HG03432 (cell line): Measurements from ENCODE around the gene UBA6.
"Not testable (repeated sequence)": the region's sequence is repeated elsewhere in the genome, so short reads cannot be mapped to it uniquely, and the experiment has no call there.

Experiments
- ATAC-seq: cut with Tn5 transposase; IDR thresholded peaks from one replicate; pipeline ENCODE4 v1.9.1; 2021; ENCODE audit warnings: mild to moderate bottlenecking, moderate library complexity; ENCODE audit not compliant: unreplicated experiment

The UBA6 gene

DNA sequence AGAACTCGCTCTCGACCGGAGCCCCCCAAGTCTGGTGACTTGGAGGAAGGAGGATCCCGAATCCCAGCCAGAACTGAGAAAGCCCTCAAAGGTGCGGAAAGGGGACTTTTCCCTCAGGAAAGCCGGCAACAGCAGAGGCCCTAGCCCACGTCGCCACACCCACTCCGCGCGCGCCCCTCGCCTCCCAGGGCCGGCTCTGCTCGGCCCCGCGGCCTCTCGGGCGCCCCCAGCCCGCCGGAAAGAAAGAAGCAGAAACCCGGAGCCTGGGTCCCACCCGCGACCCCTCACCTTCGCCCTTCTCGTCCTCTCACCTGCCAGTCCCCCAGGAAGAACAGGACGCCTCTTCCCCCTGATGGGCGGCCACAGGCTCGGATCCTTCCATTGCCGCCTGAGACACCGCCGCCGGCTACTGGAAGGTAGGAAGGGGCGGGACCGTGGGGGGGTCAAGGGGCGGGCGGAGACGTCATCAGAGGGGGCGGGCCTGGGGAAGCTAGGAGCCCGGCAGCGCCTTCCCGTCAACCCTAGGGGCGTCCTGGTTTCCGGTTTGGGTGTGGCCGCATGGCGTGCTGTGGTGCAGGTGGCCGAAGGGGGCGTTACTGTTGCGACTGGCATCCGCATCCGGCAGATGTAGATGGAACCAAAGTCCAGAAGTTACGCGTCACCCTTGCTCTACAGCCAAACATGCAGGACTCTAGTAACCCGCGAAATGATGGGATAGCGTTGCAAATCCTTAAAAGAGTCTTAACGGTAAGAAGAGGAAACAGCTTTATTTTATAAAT is at the start of gene UBA6:
Gene UBA6 (minus strand): TSS at position 418 of the 779 bp plus-strand sequence. CDS start 36 bp downstream, at position 382.
- ATAC-seq, result peak; percentile 98

DNA sequence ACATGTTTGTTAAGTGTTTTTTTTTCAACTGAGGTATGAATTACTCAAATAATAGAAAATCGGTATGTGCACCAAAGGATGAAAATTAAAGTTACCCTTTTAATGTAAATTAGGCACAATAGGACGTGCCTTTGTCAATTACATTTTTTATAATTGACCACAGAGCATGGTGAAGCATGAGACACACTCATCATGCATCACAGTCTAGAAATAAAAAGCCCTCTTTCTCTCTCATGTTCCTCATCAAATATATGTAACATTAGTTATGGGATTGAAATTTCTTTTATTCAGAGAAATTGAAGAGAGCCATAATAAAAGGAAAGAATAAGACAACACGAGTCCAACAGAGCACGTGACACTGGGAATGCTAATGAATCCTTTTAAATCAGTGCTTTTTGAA is 49.7 kb upstream of the UBA6 start:
- ATAC-seq, result no peak

DNA sequence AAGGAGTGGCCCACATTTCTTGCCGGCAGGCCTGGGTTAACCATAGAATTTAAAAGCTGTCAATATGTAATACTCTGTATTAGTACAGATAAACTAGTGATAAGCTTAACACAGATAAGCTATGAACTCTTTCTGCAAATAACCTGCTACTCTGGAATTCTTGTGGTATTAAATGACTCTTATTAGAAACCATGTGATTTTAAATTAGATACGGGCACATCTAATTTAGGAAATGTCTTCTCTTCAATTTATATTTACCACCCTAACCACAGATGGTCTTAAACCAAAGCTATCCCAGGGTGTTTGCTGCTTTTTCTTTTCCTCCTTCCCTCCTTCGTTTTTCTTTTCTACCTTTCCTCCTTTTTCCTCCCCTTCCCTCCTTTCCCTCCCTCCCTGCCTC is 48.3 kb upstream of the UBA6 start:
- no peak for ATAC-seq

DNA sequence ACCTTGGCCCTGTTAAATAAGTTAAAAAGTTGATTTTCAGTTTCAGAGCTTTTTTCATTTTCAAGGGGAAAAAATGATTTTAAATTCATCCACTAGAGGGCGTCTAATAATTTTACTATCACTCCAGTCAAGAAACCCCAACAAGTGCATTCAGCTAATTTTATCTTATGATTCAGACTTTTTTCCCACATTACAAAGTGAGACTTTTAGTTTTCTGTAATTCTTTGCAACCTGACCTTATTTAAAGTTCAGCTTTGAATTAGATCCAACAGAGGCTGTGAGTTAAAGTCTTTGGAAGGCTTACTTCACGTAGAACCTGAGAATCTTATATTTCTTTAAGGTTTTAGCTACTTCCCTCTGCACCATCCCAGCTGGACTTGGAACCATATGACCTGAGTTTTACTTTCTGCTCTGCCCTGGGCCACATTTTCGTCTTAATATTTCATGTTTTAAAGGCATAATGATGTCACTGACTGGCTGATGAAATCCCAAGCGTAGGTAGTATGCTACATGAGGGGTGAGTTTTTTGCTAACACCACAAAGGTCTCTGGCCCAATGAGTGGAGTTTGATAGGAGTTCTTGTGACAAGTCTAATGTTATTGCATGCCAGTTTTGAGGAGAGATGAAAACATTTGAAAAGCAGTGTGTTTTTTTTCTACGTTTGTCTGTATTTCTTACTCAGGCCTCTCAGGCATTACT is 46.0 kb upstream of the UBA6 start:
- ATAC-seq, result no peak

DNA sequence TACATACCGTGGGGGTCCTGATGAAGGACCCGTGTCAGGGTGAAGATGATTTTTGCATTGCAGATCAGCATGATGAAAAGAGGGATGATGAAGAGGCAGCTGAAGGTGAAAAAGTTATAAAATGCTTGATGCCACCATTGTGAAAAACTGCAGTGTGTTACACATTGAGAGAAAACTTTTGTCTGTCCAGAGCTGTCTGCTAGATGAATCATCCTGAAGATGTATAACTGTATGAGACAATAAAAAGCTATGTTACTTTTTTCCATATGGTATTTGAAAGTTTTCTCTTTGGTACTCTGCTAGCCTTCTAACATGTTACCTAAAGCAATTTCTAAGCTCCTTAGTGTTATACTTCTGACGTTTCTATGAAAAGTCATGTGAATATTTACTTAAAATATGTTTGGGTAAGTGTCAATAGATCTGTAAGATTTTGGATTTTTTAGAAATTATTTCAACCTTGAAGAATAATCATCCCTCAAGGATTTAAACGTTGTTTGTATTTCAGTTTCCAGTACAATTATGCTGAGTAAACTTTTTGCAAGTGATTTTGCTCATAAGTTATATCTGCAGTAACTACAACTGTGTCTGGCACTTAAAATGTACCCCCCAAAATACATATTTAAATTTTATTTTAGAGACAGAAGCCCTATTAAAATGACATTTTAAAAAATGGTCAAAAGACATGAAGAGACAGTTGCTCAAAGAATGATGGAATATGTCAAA is 43.8 kb upstream of the UBA6 start:
- ATAC-seq, result no peak

DNA sequence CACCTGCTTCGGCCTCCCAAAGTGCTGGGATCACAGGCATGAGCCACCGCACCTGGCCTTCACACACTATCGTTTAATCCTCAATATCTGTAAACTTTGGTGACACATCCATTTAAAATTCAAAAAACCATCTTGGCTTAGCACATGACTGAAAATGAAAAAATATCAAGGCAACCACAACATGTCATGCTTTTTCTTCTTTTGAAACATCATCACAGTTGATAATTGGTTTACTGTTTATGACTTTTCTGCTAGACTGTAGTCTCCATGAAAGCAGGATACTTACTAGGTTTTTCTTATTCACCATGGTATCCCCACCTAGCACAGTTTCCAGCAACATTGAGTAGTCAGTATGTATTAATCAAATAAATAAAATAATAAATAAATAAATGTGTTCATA is 42.2 kb upstream of the UBA6 start:
- no peak for ATAC-seq

DNA sequence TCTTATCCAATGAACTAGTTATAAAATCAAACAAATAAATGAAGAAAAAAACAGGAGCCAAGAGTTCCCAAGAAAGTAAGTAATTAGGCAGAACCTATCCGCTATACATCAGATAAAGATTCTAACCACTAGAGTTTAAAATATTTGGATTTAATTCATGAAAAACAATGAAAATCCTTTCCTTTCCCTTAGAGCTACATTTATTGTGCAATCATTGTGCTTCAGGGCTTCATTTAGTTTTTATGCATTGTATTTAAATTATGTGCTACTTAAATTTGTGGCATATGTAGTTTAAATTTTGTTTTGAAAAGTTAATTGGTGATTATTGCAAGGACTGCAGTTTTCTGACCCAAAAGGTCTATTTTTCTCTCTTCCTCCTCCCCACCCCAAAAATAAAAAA is 35.3 kb upstream of the UBA6 start:
- no peak for ATAC-seq

DNA sequence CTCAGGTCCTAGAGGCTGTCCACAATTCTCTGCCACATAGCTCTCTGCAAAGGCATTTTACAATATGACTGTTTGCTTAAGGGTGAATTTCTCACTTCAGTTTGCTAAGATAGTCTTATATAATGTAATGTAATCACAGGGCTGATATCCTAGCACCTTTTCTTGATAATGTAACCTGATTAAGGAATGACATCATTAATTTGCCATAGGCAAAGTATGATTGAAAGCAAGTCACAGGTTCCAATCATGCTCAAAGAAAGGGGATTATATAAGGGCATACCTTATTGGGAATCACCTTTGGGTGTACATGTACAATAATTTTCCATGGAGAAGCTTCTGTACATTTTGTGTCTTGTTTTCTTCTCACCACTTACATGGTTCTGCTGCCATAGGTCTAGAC is 34.4 kb upstream of the UBA6 start:
- ATAC-seq, result no peak

DNA sequence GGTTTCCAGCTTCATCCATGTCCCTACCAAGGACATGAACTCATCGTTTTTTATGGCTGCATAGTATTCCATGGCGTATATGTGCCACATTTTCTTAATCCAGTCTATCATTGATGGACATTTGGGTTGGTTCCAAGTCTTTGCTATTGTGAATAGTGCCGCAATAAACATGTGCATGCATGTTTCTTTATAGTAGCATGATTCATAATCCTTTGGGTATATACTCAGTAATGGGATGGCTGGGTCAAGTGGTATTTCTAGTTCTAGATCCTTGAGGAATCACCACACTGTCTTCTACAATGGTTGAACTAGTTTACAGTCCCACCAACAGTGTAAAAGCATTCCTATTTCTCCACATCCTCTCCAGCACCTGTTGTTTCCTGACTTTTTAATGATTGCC is 29.6 kb upstream of the UBA6 start:
- not testable (repeated sequence) for ATAC-seq

DNA sequence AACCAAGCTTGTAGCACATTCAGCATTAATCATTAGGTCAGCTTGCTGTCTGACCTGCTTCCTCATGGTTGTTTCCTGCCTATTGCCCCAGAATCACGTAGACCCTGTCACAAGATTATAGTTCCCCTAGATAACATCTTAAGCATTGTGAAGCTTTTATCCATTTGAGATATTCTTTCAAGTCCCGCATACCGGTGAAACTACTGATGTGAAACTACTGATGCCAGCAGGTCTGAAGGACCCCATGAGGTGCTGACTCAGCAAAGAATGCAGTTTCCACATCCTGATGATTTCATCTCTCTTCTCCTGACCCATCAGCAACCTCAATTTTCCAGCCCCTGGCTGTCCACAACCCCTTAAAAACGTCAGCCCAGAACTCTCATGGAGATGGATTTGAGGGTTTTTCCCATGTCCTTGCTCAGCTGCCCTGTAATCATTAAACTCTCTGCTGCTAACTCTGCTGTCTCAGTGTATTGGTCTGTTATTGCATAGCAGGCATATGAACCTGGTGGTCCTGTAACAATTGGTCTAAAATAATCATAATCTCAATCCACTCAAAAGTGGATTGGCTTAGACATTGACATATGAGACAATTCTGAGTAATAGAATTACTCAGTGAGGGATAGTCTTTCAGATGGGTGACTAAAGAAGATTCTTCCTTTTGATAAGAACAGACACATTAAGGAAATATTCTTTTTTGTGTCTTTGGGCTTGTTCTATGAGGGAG is 26.3 kb upstream of the UBA6 start:
- no peak for ATAC-seq

DNA sequence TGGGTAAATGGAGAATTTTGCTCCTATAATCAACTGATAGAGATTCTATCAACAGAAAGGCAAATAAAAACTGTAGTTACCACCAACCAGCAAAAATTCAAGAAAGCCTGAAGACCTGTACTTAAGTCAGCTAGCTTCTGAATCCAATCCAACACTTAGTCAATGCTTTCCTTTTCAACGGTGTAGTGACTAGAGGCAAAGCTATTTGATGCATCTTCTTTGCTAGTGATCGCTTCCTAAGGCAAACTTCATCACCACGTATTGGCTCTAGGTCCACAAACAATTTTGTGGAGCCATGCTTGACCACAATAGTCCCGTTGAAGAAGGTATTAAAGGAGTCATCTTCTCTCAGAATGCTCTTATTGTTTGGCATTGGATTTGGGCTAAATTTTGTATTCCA is 25.0 kb upstream of the UBA6 start:
- no peak for ATAC-seq

DNA sequence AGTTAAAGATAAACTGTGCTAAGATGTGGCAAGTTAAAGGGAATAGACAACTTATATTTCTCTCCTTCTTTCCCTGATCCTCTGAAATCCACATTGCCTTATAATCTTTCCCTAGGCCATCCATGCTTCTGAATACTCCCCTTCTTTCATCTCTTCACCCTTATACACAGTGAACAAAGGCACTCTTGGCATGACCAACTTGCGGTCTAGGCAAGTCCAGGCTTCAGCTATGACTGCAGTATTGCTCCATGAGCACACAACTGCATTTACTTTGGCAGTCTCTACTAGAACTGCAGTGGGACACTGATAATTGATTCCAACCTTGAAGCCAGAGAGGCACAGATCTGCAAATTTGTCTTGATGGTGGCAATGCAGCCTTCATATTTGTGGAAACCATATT is 24.2 kb upstream of the UBA6 start:
- ATAC-seq, result no peak

DNA sequence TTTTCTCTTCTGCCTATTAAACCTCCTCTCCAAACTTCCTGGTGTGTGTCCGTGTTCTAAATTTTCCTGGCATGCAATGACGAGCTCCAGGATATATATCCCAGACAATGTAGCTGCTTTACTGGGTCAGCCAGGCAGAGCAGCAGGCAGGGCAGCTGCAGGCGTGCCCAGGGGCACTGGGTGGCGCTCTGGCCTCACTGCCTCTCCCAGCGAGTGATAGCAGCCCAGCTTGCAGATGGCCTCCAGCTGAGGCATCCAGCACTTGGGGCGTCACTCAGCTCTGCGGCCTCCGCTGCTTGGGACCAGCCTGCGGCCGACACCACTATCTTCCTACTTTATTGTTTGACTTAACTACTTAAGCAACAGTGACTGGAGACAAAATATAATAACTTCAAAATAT is 23.0 kb upstream of the UBA6 start:
- ATAC-seq, result no peak

DNA sequence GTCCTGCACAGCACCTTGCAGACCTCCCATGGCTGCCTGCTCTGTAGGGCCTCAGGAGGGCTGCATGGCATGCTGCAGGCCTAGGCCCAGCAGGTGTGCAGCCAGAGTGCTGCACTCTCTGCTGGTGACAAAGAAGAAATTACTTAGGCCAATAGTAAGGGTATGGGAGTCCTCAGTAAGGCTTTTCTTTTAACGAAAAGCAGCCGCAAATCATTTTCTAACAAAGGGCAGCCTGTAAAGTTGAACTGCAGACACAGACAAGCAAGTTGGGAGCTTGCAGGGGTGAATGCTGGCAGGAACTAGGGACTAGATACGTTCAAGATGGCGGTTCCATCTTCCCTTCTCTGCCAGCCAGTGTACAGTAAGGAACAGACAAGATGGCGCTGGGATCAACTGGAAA is 22.4 kb upstream of the UBA6 start:
- ATAC-seq, result no peak

DNA sequence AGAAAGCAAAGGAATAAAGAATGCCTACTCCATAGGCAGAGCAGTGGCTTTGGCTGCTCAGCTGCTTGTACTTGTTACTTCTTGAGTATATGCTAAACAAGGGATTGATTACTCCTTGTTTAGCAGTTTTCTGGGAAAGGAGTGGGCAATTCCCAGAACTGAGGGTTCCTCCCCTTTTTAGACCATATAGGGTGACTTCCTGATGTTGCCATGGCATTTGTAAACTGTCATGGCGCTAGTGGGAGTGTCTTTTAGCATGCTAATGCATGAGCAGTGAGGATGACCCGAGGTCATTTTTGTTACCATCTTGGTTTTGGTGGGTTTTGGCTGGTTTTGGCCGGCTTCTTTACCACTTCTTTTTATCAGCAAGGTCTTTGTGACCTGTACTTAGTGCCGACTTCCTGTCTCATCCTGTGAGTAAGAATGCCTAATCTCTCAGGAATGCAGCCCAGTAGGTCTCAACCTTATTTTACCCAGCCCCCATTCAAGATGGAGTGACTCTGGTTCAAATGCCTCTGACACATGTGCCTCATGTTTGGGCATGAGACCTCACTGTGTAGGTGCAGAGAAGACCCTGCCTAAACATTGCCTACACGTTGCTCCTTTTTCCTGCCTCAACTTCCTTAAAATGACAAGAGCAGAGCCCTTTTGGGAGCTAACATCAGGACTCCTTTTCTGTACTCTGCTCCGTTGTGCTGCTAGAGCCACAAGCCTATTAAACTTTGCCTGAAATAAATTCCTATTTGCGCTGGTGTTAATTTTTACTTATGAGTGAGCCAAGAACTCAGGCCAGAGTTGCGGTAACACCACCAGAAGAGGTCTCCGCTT is 21.0 kb upstream of the UBA6 start:
- ATAC-seq, result no peak

DNA sequence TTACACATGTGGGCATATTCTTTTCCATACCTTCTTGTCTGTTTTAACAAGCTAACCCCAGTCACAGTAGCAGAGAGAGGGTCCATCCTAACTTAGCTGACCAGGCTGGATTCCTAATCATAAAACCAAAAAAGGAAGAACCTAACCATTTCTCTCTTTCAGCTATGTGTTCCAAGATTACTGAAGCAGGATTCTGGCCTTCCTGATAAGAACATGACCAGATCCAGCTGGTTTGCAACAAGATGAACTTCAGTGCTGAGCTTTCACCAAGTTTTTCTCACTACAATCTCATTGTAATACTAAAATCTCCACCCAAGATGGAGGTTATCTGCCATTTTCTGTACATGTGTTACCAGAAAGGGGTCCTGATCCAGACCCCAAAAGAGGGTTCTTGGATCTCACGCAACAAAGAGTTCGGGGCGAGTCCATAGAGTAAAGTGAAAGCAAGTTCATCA is 20.4 kb upstream of the UBA6 start:
- no peak for ATAC-seq

DNA sequence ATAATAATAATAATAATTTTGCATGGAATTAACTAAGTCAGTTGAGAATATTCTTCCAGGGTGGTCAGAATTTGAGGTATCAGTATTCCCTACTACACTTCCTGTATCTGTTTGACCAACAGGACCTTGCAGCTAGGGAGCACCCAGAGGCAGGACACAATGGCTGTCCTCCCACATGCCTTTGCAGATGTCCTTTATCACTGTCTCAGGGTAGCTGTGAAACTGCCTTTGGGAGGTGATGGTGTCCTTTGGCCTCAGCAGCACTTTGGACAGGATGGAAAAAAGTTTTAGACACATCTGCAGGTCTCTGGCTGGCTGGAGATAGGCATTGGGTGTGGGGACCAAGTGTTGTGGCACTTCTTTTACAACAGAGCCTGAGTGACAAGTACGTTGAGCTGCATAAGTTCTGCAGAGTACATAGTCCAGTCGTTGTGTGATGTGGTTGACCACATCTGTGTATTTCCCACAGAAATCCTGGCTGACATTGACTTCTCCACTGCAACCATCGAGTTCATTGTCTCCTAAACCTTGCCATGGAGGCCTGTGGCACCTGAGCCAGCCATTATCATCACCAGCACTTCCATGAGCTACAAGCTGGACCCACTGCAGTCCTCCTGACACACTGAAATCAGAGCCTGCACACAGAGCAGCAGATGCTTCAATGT is 19.1 kb upstream of the UBA6 start:
- ATAC-seq, result no peak

DNA sequence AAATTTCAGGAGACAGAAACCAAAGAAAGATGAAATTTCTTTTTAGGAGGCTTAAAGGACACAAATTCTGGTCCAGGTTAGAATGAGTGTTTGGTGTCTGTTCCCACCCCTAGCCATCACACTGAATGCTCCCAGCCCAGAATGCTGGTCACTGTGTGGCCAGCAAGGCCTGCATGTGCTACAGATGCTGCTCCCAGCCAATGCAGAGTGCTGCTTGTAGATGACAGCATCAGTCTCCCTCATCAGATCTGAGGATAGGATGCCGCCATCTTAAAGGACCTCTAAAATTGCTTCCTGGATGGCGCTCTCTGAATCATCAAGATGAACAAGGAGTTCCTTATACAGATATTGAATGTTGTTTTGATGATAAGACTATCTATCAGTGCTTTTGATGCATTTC is 17.9 kb upstream of the UBA6 start:
- no peak for ATAC-seq

DNA sequence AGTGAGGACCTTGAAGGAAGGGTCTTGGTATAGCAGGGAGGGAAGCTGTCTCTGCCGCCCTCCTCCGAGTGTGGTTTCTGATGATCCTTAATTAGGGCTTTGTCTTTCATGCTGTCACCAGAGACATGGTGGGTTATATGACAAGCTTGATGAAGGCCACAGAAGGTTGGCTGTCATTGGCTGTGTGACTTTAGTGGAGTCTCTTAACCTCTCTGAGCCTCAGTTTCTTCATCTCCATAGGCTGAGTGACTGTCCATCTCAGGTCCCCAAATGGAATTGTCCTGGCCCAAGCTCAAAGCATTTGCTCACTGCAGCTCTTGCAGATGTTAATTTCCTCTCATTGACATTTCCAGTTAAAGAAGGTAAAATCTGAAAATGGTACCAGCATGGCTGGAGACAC is 16.6 kb upstream of the UBA6 start:
- ATAC-seq, result no peak

DNA sequence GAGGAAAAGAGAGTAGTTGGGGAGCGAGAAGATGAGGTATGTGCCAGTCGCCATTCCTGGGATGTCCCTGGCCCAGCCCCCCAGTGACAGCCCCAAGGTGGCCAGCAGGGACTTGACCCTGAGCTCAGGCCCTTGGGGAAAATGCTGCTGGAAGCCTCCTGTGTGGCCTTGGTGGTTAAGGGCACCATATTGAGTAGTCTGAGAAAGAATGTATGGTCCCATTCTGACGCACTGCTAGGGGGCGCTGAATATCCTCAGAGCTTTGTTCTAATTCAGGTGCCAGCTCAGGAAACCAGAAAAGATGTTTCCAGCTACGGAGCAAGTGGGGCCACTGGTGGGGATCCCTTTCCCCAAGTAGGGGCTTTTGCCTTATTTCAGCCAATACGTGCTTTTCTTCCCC is 14.0 kb upstream of the UBA6 start:
- no peak for ATAC-seq
